HepG2 (cell line): ENCODE measurements around the gene GMPPA. TPM values are rescaled to one million over a fixed set of nuclear protein-coding genes. Genes with fewer than 3 reads are reported as not detected.

Experiments
- ATAC-seq: fragments of 200-7000 bp; cut with Tn5 transposase; 3 replicates; pipeline ENCODE4 v1.9.1; 2020; ENCODE audit warnings: mild to moderate bottlenecking, moderate library complexity
- BruUV-seq: library from RNA; stranded (reverse); fragments of 400-500 nt; replicated peaks from 2 replicates; lab custom pipeline; 2021; lab: Mats Ljungman, UMichigan
- CTCF ChIA-PET: fragments of 300-600 bp; formaldehyde crosslinking; extraction: SDS; loops from one replicate; lab custom pipeline; 2021; ENCODE audit warnings: low total read pairs, inconsistent platforms, low intra/inter-chr PET ratio; lab: Yijun Ruan, JAX
- POLR2A ChIA-PET: fragments of 350-600 bp; sonication (Branson Sonifier 250); formaldehyde crosslinking; loops from one replicate; lab custom pipeline; 2020; ENCODE audit warnings: antibody characterized with exemption, inconsistent platforms; lab: Yijun Ruan, JAX
- DNase-seq: peaks from one replicate; pipeline ENCODE4 v3.0.0-alpha.2; 2015; ENCODE audit warnings: low spot score
- FAIRE-seq: peaks from 3 replicates; lab custom pipeline; 2011; peaks lifted over from hg19 to GRCh38; lab: Jason Lieb, UNC
- H2AFZ ChIP-seq: one replicate; pipeline ENCODE4 v1.6.1; 2011; ENCODE audit warnings: low read length, inconsistent platforms
- H3K27ac ChIP-seq: fragments of 300-600 bp; 3 replicates; pipeline ENCODE4 v1.8.0; 2011; ENCODE audit warnings: mixed run types, mild to moderate bottlenecking, mixed read lengths, low read length, inconsistent platforms; ENCODE audit not compliant: insufficient read depth; ENCODE audit errors: extremely low read length
- H3K27me3 ChIP-seq, 2 experiments: fragments of 200-600 bp in 1 of 2; 2 replicates in 1 of 2; 3 replicates in 1 of 2; pipeline versions ENCODE4 v1.6.0 to v1.8.0; 2011; ENCODE audit warnings: low read length in 2 of 2, mild to moderate bottlenecking in 2 of 2, moderate library complexity in 2 of 2, inconsistent platforms in 1 of 2; ENCODE audit not compliant: insufficient read depth in 2 of 2, control insufficient read depth in 1 of 2
- H3K36me3 ChIP-seq, 2 experiments: fragments of 200-600 bp in 1 of 2; replicated peaks in 1 of 2; 2 replicates in 1 of 2; 3 replicates in 1 of 2; pipeline versions ENCODE4 v1.5.1 to v1.8.0; 2011; ENCODE audit warnings: low read length in 2 of 2, inconsistent platforms in 1 of 2; ENCODE audit not compliant: insufficient read depth in 2 of 2, control insufficient read depth in 1 of 2
- H3K4me1 ChIP-seq: 2 replicates; pipeline ENCODE4 v1.5.1; 2012; ENCODE audit warnings: low read length, inconsistent platforms; ENCODE audit not compliant: insufficient read depth
- H3K4me2 ChIP-seq: 2 replicates; pipeline ENCODE4 v1.6.0; 2011; ENCODE audit warnings: low read depth, low read length, inconsistent platforms
- H3K4me3 ChIP-seq, 3 experiments: fragments of 200-600 bp in 1 of 3; sonication (generic), shearing (Covaris generic) in 1 of 3; replicated peaks in 1 of 3; 2 replicates each; pipeline ENCODE4 v1.5.1; 2011 to 2016; ENCODE audit warnings: low read length in 3 of 3, inconsistent platforms in 2 of 3, low read depth in 2 of 3, mild to moderate bottlenecking in 2 of 3, control low read depth in 1 of 3, mixed read lengths in 1 of 3; ENCODE audit not compliant: insufficient read depth in 1 of 3
- H3K79me2 ChIP-seq: one replicate; pipeline ENCODE4 v1.6.1; 2011; ENCODE audit warnings: low read length, inconsistent platforms; ENCODE audit not compliant: insufficient read depth
- H3K9ac ChIP-seq: 2 replicates; pipeline ENCODE4 v1.6.0; 2011; ENCODE audit warnings: mild to moderate bottlenecking, low read depth, low read length, inconsistent platforms; ENCODE audit not compliant: insufficient read depth
- H3K9me3 ChIP-seq: 2 replicates; pipeline ENCODE4 v1.5.1; 2012; ENCODE audit warnings: mild to moderate bottlenecking, low read length
- H4K20me1 ChIP-seq: 2 replicates; pipeline ENCODE4 v1.6.0; 2011; ENCODE audit warnings: inconsistent platforms, mild to moderate bottlenecking, low read length, moderate library complexity; ENCODE audit not compliant: insufficient read depth
- CENPX ChIP-seq: sonication (generic); formaldehyde crosslinking; IDR thresholded peaks from 2 replicates; pipeline ENCODE4 v1.9.0; 2021; ENCODE audit warnings: mild to moderate bottlenecking, missing genetic modification reagents, moderate library complexity
- GRHL1 ChIP-seq: sonication (generic); formaldehyde crosslinking; conservative IDR thresholded peaks from 2 replicates; pipeline ENCODE4 v1.8.0; 2022; ENCODE audit warnings: missing genetic modification reagents
- HDAC2 ChIP-seq: sonication (generic); formaldehyde crosslinking; IDR thresholded peaks from 2 replicates; pipeline ENCODE4 v1.4.0; 2020; ENCODE audit warnings: missing genetic modification reagents
- ISL2 ChIP-seq: sonication (generic); formaldehyde crosslinking; IDR thresholded peaks from 2 replicates; pipeline ENCODE4 v1.5.0; 2020; ENCODE audit warnings: missing genetic modification reagents
- JUNB ChIP-seq: sonication (generic); formaldehyde crosslinking; IDR thresholded peaks from 2 replicates; pipeline ENCODE4 v1.8.0; 2022; ENCODE audit warnings: missing genetic modification reagents, mild to moderate bottlenecking, borderline replicate concordance
- NFKBIZ ChIP-seq: IDR thresholded peaks from 2 replicates; pipeline ENCODE4 v1.6.1; 2018; ENCODE audit warnings: missing genetic modification reagents, missing compliant biosample characterization
- TEAD3 ChIP-seq: optimal IDR thresholded peaks from 2 replicates; pipeline ENCODE3; 2016; ENCODE audit warnings: borderline replicate concordance
- TMF1 ChIP-seq: sonication (generic); formaldehyde crosslinking; IDR thresholded peaks from 2 replicates; pipeline ENCODE4 v1.8.1; 2022; ENCODE audit warnings: low read depth, missing genetic modification reagents
- XBP1 ChIP-seq: sonication (generic); formaldehyde crosslinking; IDR thresholded peaks from 2 replicates; pipeline ENCODE4 v1.5.0; 2020; ENCODE audit warnings: missing genetic modification reagents
- ZNF337 ChIP-seq: sonication (generic); formaldehyde crosslinking; IDR thresholded peaks from 2 replicates; pipeline ENCODE4 v1.5.1; 2020; ENCODE audit warnings: missing genetic modification reagents, low read depth, mild to moderate bottlenecking, borderline replicate concordance
- WGBS: methylation state at CpG from one replicate; pipeline ENCODE4 v1.1.6; 2017; ENCODE audit warnings: low lambda C conversion rate; 5-methylcytosine and 5-hydroxymethylcytosine counted together
- in situ Hi-C: cut with HindIII; loops from 2 replicates; pipeline ENCODE4 v1.10.0; 2017; ENCODE audit warnings: low pct_unique_long_range_greater_than_20kb; ENCODE audit not compliant: extremely low pct_ligation_motif_present
- intact Hi-C: fragments of 100-400 bp; cut with micrococcal nuclease; formaldehyde crosslinking; loops from one replicate; pipeline ENCODE4 v1.10.0; 2022; ENCODE audit not compliant: unreplicated experiment
- polyA plus RNA-seq, 8 experiments: library from polyadenylated mRNA; depleted of rRNA in 3 of 8; stranded (reverse) in 7 of 8; unstranded in 1 of 8; fragments of >200 nt; fragmentation: Illumina TruSeq in 4 of 8; extraction: Trizol in 4 of 8; gene quantifications; 2 replicates each; pipeline versions ENCODE4 v1.2.1 to v1.2.3, GENCODE V29; 2011 to 2016; ENCODE audit warnings: low read depth in 4 of 8, missing spikeins in 1 of 8, mixed read lengths in 1 of 8; ENCODE audit not compliant: insufficient read depth in 1 of 8
- total RNA-seq, 5 experiments: library from RNA; depleted of rRNA; stranded (reverse); fragments of >200 nt; fragmentation: Illumina TruSeq; extraction: Trizol; gene quantifications; 2 replicates each; pipeline ENCODE4 v1.2.3, GENCODE V29; 2016; ENCODE audit warnings: low read depth in 1 of 5

The GMPPA gene
- total and polyA plus RNA-seq, 2 of the 13 experiments (the other 11 are each of a cell fraction or from before 2014, with no cell fraction given), result 81.1 to 106 TPM

GRCh38 chr2:219449609-219450008, 49.1 kb upstream of the GMPPA start:
- Histone ChIP-seq H3K9ac (no peak overlapping the region), H4K20me1 (peaks cover 4% of the 10 kb centered on the region; the same call in 1 of the 2 replicates), H3K9me3 (no peaks in the 10 kb centered on the region), H2AFZ (no peak overlapping the region), H3K79me2 (no peaks in the 10 kb centered on the region), H3K27me3 (peaks cover 58 to 97% of the 10 kb centered on the region in 2 experiments), H3K27ac (no peak overlapping the region), H3K4me2 (no peak overlapping the region), H3K36me3 (no peaks in the 10 kb centered on the region), H3K4me3 (no peak overlapping the region), H3K4me1 (no peaks in the 10 kb centered on the region)
- ChIA-PET POLR2A (no interaction called here), CTCF (no interaction called here)
- intact Hi-C loops (no loop called here), in situ Hi-C loops (no loop called here)
- BruUV-seq, result no TSS peak
- whole genome bisulfite sequencing, result 38% methylated on average over 5 of the region's 5 CpGs
- ATAC-seq, result no peak
- TF ChIP-seq ZNF337 (CRISPR knock-in tag), result no peak
- no peak for TF ChIP-seq ISL2
- no peak for TF ChIP-seq CENPX (CRISPR knock-in tag)
- no peak for TF ChIP-seq TMF1 (CRISPR knock-in tag)
- no peak for TF ChIP-seq XBP1 (CRISPR knock-in tag)
- TF ChIP-seq HDAC2 (CRISPR knock-in tag), result no peak
- no peak for TF ChIP-seq NFKBIZ (CRISPR knock-in tag)
- TF ChIP-seq TEAD3, result no peak
- no peak for TF ChIP-seq JUNB
- TF ChIP-seq GRHL1 (CRISPR knock-in tag), result no peak
- DNase-seq, result no peak
- FAIRE-seq, result no peak
